Activated CD4-positive, alpha-beta T cell treated with anti-CD3 and anti-CD28 coated beads, Interleukin-2, Interleukin-6, amounts not matched to agents 100 ng/mL and 50 ng/mL, durations not matched to agents 16 hours and 8 hours (primary cell): Measurements from ENCODE around the gene DET1.
"Not testable (repeated sequence)": the region's sequence is repeated elsewhere in the genome, so short reads cannot be mapped to it uniquely, and the experiment has no call there.

Experiments used
- DNase-seq: peaks from one replicate; pipeline ENCODE4 v3.0.0-alpha.2; 2020

Gene DET1

GRCh38 chr15:88539441-88539840, 7.0 kb downstream of the DET1 start:
- no peak for DNase-seq

- no peak for DNase-seq
Measured at GRCh38 chr15:88538972-88539371, 7.5 kb downstream of the DET1 start.

GRCh38 chr15:88537591-88538317, 8.7 kb downstream of the DET1 start:
- DNase-seq = no peak

- DNase-seq = no peak
Measured at GRCh38 chr15:88535607-88536313, 10.7 kb downstream of the DET1 start.

- no peak for DNase-seq
Measured at GRCh38 chr15:88535100-88535499, 11.4 kb downstream of the DET1 start.

GRCh38 chr15:88533376-88533775, 13.1 kb downstream of the DET1 start:
- no peak for DNase-seq

GRCh38 chr15:88529021-88529630, 17.4 kb downstream of the DET1 start:
- DNase-seq = no peak

- no peak for DNase-seq
Measured at GRCh38 chr15:88526247-88526879, 20.1 kb downstream of the DET1 start.

GRCh38 chr15:88525418-88525817, 21.1 kb downstream of the DET1 start:
- DNase-seq = no peak

GRCh38 chr15:88524094-88524493, 22.4 kb downstream of the DET1 start:
- DNase-seq = not testable (repeated sequence)

GRCh38 chr15:88518903-88519302, 27.6 kb downstream of the DET1 start:
- DNase-seq = no peak

GRCh38 chr15:88513195-88513594, 33.3 kb downstream of the DET1 start:
- no peak for DNase-seq

GRCh38 chr15:88512601-88513000, 33.9 kb downstream of the DET1 start:
- no peak for DNase-seq

GRCh38 chr15:88512078-88512477, 34.4 kb downstream of the DET1 start:
- DNase-seq = no peak

GRCh38 chr15:88511161-88511560, 35.3 kb downstream of the DET1 start:
- no peak for DNase-seq

GRCh38 chr15:88509964-88510363, 36.5 kb downstream of the DET1 start:
- DNase-seq = no peak

GRCh38 chr15:88509321-88509720, 37.2 kb downstream of the DET1 start:
- no peak for DNase-seq

- no peak for DNase-seq
Measured at GRCh38 chr15:88506628-88507027, 39.9 kb downstream of the DET1 start.

- DNase-seq = no peak
Measured at GRCh38 chr15:88505721-88506120, 40.8 kb downstream of the DET1 start.

GRCh38 chr15:88504445-88504844, 42.0 kb downstream of the DET1 start:
- no peak for DNase-seq

- DNase-seq = no peak
Measured at GRCh38 chr15:88498996-88499395, 47.5 kb downstream of the DET1 start.

- DNase-seq = no peak
Measured at GRCh38 chr15:88497109-88497765, 49.2 kb downstream of the DET1 start.

GRCh38 chr15:88493844-88494243, 52.6 kb downstream of the DET1 start:
- no peak for DNase-seq
